EL (cell line): ENCODE measurements around the gene HTR2C.
"Not testable (repeated sequence)": the region's sequence is repeated elsewhere in the genome, so short reads cannot be mapped to it uniquely, and the experiment has no call there.

Source experiments
- DNase-seq: peaks from one replicate; pipeline ENCODE4 v3.0.0-alpha.2; 2016

HTR2C gene

DNA sequence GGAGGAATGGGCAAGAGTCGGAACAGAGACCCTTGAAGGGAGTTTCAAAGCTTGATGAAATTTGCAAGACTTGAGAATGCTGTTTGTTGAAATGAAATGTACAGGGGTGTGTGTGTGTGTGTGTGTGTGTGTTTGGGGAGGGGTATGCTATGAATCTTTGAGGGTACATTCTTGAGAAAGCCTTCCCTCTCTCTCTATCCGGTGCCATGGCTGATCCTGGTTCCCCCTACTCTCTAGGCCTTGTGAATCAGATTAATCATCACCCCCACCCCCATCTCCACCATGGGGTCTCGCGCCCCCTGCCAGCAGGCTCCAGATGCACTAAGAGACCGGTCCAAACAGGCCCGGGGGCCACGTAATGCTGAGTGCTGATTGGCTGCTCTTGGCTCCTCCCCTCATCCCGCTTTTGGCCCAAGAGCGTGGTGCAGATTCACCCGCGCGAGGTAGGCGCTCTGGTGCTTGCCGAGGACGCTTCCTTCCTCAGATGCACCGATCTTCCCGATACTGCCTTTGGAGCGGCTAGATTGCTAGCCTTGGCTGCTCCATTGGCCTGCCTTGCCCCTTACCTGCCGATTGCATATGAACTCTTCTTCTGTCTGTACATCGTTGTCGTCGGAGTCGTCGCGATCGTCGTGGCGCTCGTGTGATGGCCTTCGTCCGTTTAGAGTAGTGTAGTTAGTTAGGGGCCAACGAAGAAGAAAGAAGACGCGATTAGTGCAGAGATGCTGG lies at the start of gene HTR2C:
TSS of gene HTR2C (plus strand) at position 441 of the 729 bp plus-strand sequence. CDS start 142,851 bp downstream, outside the sequence.
- no peak for DNase-seq

DNA sequence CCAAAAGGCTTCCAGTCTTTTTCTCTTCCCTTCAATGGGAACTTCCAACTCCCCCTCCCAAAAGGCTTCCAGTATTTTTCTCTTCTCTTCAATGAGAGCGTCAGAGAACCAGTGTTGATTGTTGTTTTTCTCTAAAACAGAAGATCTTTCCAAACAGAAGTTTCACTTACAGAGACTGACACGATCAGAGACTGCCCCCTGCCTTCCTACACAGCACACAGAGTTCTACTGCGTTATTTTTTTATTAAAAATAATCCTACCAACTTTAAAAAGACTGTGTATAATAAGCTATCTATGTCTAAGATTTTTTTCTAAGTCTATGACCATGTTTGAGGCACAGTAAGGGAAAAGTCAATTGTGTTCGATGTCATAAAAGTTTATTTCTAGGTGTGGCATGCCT lies 3.5 kb upstream of the HTR2C start:
- DNase-seq: no peak

DNA sequence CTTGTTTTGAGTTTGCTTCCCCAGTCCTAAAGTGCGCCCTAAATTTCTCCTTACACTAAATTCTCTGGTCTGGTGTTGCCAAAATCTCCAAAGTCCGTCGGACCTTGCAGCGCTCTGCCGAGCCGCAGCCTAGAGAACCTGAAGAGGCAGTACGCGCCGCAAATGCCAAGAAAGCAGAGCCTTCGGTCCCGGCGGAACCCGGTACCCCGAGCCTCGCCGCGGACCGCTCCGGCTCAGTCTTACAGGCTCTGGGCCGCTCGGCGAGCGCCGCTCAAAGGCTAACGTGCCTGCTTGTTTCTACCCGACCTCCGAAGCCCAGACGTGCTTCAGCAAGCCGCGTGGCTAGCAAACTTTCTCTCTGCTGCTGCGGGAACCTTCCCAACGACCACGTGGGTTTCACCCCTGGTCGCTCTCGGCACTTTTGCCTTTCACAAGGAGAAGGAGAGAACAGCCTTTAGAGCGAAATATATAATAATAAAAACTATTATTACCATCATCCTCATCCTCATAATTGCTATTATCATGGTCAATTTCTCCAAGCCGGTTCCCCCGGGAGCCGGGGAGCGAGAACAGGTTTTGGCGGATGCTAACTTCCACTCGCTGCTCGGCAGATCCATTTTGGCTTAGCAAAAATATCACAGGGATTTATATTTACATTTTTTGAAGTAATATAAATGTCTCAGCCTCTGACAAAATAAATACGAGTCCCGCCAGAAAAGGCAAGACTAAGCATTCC lies 2.2 kb upstream of the HTR2C start:
- no peak for DNase-seq

DNA sequence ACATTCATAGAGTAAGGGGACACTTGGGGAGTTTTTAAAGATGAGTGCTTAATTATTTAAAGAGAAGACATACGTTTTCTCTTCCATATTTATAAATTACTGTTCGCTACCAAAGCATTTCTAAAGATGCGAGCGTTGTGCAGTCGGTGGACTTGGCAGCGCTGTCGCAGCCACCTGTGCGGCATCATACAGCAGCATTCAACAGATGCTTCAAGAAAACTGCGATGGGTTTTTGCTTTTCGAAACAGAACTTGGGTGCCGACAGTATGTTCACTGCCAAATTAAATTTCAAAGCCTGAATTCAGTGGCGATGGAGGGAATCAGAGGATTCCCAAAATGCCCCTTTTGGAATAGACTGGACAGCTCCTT lies 1.6 kb upstream of the HTR2C start:
- no peak for DNase-seq

DNA sequence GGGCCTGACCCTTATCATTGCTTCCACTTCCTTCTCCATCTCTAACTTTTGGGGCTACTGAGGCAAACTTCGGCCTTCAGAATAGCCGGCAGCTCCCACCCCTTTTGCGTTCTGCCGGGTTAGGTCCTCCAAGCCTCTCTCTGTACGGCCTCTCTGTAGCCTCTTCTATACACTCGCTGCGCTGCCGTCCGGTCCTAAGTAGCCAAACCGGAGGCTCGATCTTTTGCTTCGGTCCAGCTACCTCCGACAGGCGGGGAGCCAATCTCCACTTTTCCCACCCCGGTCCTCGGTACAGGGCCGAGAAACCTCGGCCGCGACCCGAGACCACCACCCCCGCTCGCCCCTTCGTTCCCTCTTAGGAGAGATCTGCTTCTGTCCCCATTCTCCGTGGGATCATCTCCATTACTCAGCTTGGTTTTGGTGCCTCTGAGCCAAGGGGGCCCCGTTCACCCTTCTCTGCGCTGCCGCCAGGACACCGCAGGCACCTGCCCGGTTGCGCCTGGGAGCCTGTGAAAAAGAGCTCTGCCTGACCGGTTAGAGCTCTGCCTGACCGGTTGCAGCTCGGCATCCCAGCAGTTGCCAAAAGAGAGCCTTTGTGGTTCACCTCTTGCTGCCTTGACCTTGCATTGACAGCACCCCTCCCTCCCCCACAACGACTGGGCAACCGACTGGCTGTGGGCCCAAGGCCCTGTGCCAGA lies 1.0 kb upstream of the HTR2C start:
- no peak for DNase-seq

DNA sequence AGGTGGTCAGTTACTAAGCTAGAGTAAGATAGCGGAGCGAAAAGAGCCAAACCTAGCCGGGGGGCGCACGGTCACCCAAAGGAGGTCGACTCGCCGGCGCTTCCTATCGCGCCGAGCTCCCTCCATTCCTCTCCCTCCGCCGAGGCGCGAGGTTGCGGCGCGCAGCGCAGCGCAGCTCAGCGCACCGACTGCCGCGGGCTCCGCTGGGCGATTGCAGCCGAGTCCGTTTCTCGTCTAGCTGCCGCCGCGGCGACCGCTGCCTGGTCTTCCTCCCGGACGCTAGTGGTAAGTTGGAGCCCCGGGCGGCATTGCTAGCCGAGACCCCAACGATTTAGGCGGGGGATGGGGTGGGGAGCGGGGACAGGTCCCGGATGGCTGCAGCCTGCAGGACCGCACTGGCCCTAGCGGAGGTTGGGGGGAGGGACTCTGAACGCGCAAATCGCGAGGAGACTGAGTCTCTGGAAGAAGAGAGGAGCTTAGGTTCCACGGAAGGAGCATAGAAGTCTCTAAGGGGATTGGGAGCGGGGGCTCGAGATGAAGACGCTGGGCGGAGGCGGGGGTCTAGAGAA lies 573 bp downstream of the HTR2C start:
- no peak for DNase-seq

DNA sequence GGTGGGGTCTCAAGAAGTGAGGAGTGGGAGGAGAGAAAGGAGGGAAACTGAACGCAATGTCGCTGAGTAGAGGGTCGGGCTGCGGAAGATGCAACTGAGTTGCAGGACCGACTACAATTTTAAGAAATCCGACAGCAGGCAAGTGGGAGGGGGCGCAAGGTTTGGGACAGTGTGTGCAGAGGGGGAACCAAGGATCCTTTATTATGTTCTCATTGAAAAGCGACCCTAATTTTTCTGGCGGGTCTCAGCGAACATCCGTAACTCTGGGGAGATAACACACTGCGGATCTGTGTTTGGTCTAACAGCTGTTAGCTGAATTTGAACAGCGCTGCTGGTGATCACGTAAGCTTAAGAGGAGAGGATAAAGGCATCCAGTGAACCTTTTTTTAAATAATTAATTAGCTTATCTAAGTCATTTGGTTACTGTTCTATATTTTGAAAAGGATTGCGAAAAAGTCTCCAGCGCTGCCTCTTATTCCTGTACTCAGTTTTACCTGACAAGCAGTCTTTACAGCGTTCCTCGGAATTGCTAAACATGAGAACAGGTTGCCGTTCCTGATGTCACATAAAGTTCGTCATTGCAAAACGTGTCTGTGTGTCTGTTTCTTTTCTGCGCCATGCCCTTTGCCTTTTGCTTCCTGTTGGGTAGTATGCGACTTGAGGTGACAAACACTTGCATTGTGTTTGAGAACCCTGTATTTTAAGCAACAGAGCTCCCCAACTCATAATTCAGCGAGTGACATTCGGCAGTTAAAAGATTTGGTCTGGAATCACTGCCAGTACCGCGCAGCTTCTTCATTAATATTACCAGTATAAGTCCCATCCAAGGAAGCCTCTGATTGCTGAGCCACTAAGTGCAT lies 1.3 kb downstream of the HTR2C start:
- no peak for DNase-seq

DNA sequence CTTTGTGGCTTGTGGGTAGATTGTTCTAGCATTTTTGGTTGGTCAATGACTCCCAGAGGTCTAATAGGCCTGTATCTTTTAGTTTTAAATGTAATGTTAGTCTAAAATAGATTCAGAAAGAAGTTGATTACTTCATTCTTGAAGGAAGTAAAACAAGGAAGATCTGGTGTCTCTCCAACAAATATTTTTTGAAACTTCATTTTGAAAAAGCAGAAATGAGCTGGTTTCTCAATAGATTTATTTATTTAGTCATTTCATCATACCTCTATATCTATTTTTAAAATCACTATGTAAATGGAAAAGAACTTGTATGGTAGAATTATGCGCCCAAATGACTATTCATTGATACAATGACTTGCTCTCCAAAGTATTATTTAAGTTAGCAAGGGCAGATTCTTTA lies 7.2 kb downstream of the HTR2C start:
- no peak for DNase-seq

DNA sequence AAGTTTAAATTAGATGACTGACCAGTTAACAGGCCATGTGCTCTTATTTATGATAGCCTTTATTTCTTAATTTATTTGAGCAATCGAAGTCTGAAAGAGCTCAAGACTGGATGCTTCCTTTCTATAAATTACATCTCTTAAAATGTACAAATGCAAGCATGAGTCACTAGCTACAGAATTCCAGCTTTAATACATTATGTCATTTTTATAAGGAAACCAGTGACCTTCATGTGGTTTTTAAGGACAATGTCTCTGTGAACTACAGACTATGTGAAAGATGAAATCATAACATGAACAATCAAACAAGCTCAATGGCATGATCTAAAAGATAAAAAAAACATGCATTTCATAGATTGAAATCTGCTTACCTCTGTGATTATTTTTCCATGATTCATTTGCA lies 15.4 kb downstream of the HTR2C start:
- no peak for DNase-seq

DNA sequence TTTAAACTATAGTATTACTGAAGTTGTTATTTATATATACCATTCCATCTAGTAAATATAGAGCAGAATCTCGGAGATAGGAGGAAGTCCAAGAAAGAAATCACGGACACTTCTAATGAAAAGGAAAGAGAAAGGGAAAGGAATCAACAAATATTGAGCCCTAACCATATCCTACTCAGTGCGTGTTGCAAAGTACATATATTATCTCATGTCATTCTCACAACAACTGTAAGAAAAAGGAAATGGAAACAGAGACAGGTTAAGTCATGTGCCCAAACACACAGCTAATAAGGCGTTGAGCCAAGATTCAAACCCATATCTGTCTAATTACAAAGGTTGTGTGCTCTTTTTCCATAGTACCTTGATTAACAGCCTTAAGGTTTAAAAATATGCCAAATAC lies 16.0 kb downstream of the HTR2C start:
- no peak for DNase-seq

DNA sequence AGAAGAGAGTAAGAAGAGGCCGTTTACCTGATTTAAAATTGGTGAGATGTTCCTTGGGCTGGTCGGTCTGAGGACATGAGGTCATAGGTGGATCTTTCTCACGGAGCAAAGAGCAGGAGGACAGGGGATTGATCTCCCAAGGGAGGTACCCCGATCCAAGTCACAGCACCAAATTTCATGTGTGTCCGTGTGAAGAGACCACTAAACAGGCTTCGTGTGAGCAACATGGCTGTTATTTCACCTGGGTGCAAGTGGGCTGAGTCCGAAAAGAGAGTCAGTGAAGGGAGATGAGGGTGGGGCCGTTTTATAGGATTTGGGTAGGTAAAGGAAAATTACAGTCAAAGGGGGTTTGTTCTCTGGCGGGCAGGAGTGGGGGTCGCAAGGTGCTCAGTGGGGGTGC lies 22.7 kb downstream of the HTR2C start:
- DNase-seq: not testable (repeated sequence)

DNA sequence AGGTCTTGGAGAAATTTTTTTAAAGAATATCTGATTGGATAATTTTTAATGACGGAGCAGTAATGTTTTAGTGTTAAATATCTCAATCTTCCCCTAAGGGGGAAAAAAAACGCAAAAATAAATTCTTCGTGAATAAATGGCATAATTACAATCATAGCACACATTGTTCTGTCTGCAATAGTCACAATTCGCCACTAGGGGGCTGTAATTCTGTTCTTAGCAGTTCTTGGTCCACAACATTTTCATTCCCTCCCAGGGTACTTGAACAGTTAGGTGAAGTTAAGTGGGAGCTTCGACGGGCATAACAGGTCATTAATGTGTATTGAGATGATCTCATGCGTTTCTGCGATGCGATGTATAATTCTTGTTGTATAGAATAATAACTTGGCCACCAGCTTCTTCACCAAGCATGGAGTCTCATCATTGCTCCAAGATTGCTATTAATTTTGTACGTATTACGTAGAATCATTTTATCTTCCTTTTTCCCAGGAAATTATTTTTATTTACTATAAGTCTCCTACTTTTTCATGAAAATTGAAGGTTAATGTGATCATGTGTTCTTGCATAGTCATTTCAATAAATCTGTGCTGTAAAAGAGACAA lies 27.2 kb downstream of the HTR2C start:
- DNase-seq: peak; percentile 13

DNA sequence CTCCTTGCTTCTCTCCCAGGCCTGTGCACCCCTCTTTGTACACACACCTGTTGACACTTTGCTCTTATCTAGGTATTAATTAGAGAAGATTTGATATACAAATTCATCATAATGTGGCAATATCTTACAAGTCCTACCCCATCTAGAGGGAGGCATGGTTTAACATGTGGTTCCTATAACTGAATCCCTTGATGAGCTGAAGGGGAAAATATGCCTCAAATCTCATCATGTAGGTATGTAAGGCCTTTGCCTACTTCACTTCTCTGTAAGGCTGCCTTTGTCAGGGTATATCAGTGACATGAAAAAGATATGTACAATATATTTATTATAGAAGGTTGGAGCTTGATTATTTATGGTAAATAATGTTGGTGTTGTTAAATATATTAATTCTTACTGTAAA lies 31.9 kb downstream of the HTR2C start:
- no peak for DNase-seq

DNA sequence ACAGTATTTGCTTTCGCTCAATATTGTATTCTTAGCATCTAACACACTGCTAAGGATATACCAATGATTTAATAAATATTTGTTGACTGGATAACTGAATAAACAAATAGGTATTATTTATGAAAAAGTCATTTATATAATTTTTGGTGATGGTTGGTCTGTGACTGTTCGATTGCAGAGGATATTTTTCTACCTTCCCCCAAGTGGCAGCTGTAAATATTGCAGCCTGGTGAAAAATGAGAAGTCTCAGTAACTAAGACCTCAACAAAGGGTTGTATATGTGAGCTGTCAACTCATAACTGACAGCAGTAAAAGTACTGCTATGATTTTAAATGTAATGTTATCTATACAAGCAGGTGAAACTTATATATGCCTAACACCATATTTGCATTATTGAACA lies 36.0 kb downstream of the HTR2C start:
- DNase-seq: no peak

DNA sequence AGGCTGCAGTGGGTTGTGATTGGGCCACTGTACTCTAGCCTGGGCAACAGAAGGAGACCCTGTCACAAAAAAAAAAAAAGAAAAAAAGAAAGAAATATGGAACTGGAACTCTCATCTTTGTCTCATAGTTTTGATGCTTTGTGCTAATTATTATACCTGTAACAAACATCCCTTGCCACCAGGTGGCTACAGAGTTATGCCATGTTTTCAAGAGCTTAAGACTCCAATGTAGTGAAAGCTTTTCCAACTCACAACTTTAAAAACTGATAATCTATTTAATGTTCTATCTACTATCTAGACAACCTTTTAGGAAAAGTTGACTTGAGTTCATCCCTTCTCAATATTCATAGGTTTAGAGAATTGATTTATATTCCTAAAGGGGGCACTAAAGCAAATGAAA lies 42.4 kb downstream of the HTR2C start:
- peak; percentile 1 for DNase-seq

DNA sequence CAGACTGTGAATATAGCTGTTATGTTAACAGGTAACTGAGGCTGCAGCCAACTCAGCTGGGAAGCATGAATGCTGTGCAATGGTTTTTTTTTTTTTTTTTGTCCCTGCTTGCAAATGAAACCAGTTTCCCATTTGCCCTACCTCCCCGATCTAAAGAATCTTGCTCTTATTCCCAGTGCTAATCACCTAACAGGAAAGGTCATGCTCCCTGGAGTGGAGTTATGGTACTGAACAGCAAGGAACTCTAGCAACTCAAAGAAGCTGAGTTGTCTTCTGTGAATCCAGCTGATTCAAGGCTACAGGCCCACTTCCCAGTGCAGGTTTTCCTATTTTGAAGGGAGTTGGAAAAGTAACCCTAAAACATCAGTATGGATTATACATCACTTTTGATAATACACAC lies 52.1 kb downstream of the HTR2C start:
- DNase-seq: no peak

DNA sequence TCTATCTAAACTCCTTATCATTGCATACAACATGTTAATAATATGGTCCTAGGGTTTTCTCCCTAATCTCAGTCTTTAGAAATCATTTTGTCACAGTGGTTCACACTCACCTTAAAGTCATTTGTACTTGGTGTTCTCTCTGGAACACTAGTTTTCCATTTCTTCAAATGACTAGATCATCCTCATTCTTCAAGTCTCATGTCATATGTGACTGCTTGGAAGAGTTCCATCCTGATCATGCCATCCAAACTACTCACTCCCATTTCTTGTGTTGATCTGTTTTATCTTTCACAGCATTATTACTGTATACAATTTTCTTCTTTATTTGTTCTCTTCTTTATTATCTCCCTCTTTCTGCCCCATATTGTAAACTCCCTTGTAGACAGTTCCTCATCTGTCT lies 66.5 kb downstream of the HTR2C start:
- DNase-seq: peak; percentile 0

DNA sequence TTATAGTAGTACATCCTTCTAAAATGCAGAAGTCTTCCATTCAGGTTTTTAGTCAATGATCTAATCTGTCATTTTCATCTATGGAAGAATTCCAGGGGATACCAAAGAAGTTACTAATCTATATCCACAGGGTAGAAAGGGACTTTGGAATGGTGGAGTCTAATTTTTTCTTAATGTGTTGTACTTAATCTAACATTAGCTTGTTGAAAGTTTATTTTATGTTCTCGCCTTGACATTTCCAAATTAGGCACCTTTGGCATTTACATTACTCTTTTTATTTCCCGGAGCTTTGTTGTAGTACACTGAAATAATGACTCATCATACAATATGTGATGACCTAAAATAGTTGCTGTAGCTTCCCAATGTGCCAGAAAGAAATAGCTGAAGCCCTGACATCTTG lies 91.5 kb downstream of the HTR2C start:
- DNase-seq: peak; percentile 32

DNA sequence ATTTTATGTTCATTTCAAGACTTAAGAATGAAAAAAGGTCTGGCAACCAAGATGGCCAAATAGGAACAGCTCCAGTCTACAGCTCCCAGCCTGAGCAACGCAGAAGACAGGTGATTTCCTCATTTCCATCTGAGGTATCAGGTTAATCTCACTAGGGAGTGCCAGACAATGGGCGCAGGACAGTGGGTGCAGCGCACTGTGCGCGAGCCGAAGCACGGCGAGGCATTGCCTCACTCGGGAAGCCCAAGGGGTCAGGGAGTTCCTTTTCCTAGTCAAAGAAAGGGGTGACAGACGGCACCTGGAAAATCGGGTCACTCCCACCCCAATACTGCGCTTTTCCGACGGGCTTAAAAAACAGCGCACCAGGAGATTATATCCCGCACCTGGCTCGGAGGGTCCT lies 116.6 kb downstream of the HTR2C start:
- DNase-seq: not testable (repeated sequence)

DNA sequence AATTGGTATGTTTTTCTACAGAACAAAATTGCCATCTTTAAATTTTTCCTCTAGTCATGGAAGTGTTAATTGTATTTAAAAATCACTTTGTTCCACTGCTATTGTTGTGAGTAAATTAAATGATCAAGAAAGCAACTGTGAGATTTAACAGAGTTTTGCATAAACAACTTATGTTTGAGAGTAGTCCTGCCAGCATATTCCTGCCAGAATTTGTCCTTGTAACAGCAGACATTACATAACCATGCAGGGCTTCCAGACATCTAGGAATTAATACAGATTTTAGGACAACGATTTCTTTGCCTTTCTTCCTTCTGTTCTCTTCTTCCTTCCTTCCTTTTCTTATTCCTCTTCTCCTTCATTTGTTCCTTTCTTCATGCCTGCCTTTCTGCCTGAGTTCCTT lies 125.5 kb downstream of the HTR2C start:
- DNase-seq: no peak

DNA sequence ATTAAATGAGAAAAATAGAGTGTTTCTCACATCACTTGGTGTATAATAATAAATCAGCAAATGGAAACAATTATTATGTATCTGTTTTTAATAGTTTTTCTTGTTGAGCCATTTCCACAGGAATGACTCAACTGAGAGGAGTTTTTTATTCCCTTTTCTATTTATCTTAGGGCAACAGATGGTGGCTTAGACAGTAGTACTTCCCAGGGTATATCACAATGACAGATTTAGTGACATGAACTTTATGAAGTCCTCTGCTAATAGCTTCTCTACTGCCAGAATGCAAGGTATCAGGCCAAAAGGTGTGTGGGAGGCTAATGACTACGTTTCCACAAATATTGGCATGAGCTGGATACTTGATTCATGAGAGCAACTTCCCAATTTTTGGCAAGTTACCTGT lies 126.7 kb downstream of the HTR2C start:
- DNase-seq: no peak

DNA sequence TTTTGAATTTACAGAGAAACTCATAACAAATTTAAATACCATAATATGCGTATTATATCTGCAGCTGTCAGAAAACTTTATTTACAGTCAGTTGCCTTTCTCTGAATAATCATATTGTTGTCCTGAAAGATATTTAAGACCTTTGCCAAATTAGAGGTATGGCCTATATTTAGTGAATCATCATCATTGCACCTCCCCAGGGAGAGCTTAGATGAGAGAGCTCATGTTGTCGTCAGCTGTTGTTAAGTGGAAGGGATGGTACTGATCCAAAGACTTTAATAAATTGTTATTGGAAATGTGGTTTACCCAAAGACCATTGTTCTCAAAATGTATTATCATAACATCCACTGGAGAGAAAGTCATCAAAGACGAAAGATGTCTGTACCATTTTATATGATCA lies 128.6 kb downstream of the HTR2C start:
- DNase-seq: no peak
